K562 (cell line): Measurements from ENCODE around the gene TLN1. TPM values are rescaled to one million over a fixed set of nuclear protein-coding genes. Genes with fewer than 3 reads are reported as not detected.

Experiments used
- CTCFL ChIP-seq: IDR thresholded peaks from 2 replicates; pipeline ENCODE4 v1.6.1; 2011; ENCODE audit warnings: borderline replicate concordance, low read depth, mild to moderate bottlenecking, moderate library complexity, low read length; ENCODE audit not compliant: insufficient read depth, poor library complexity, severe bottlenecking
- HDAC3 ChIP-seq: fragments of 450-650 bp; IDR thresholded peaks from 2 replicates; pipeline ENCODE4 v1.6.1; 2018; ENCODE audit warnings: borderline replicate concordance, mild to moderate bottlenecking, moderate library complexity; ENCODE audit not compliant: partially characterized antibody
- L3MBTL2 ChIP-seq: fragments of 450-650 bp; IDR thresholded peaks from 2 replicates; pipeline ENCODE4 v1.6.1; 2016; ENCODE audit warnings: mild to moderate bottlenecking, moderate library complexity
- POLR2G ChIP-seq: fragments of 200-400 bp; formaldehyde crosslinking; IDR thresholded peaks from 2 replicates; pipeline ENCODE4 v1.6.1; 2017; ENCODE audit warnings: low read depth, mild to moderate bottlenecking, antibody characterized with exemption, low read length, moderate library complexity
- POLR3A ChIP-seq: IDR thresholded peaks from 2 replicates; pipeline ENCODE4 v1.6.1; 2011; ENCODE audit warnings: borderline replicate concordance, mild to moderate bottlenecking, moderate library complexity; ENCODE audit not compliant: insufficient read length, insufficient read depth; ENCODE audit errors: extremely low read depth
- RREB1 ChIP-seq: fragments of 250-450 bp; sonication (Bioruptor Pico); IDR thresholded peaks from 2 replicates; pipeline ENCODE4 v1.4.0; 2020
- ZNF197 ChIP-seq: fragments of 200-800 bp; sonication (Bioruptor generic); IDR thresholded peaks from 2 replicates; pipeline ENCODE4 v1.6.1; 2016; ENCODE audit warnings: low read depth, missing genetic modification characterization, missing compliant biosample characterization
- ZNF324 ChIP-seq: fragments of 250-450 bp; sonication (Bioruptor Pico); IDR thresholded peaks from 2 replicates; pipeline ENCODE4 v1.4.0; 2020; ENCODE audit warnings: mild to moderate bottlenecking
- polyA plus RNA-seq, 8 experiments: library from polyadenylated mRNA; depleted of rRNA in 4 of 8; stranded (reverse) in 5 of 8; unstranded in 3 of 8; fragments of >200 nt; fragmentation: Nextera tagmentation in 2 of 8; fragmentation: Illumina TruSeq in 1 of 8; extraction: Ambion mirVana in 2 of 8; extraction: Trizol in 1 of 8; gene quantifications; 2 replicates each; pipeline versions ENCODE4 v1.2.1 to v1.2.3, GENCODE V29; 2011 to 2014; ENCODE audit warnings: inconsistent platforms in 1 of 8, missing spikeins in 1 of 8
- total RNA-seq, 7 experiments: library from RNA; depleted of rRNA in 6 of 7; stranded (reverse); fragments of >200 nt in 6 of 7; fragmentation: Illumina TruSeq in 2 of 7; extraction: Trizol in 2 of 7; gene quantifications; 2 replicates each; pipeline versions ENCODE4 v1.2.1 to v1.2.3, GENCODE V29; 2011 to 2021; ENCODE audit warnings: low replicate concordance in 1 of 7

The TLN1 gene
- total and polyA plus RNA-seq, 9 of the 15 experiments (the other 6 are each of a cell fraction or from before 2014, with no cell fraction given): 3.6 to 240 (median 54.8) TPM

GRCh38 chr9:35683323-35683722 is 48.7 kb downstream of the TLN1 start (continued):
- no peak for TF ChIP-seq L3MBTL2
- no peak for TF ChIP-seq HDAC3
- no peak for TF ChIP-seq ZNF324
- no peak for TF ChIP-seq POLR2G
- no peak for TF ChIP-seq ZNF197 (CRISPR knock-in tag)
- no peak for TF ChIP-seq CTCFL
- TF ChIP-seq POLR3A: no peak
- TF ChIP-seq RREB1 (CRISPR knock-in tag): no peak
